GM21367 (cell line): ENCODE measurements around the gene TMEM238.

Experiments
- ATAC-seq: cut with Tn5 transposase; IDR thresholded peaks from one replicate; pipeline ENCODE4 v1.9.1; 2021; ENCODE audit not compliant: unreplicated experiment

Gene TMEM238

DNA sequence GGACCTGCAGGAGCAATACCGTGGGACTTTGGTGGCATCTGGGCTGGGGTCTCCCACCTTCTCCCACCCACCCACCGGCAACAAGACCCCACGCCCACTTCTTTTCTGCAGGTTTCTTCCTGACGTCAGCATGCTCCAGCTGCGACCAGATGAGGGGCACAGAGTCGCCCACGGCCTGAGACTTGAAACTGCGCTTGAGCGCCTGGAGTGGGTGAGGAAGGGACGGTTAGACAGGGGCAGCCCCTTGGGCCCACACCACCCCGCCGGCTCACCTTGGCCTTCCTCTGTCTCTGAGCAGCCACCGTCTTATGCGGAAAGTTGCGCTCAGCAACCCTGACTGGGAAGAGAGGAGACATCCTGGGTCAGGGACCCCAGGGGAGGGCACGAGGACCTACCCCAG, 23.2 kb downstream of the TMEM238 start:
- ATAC-seq = no peak

DNA sequence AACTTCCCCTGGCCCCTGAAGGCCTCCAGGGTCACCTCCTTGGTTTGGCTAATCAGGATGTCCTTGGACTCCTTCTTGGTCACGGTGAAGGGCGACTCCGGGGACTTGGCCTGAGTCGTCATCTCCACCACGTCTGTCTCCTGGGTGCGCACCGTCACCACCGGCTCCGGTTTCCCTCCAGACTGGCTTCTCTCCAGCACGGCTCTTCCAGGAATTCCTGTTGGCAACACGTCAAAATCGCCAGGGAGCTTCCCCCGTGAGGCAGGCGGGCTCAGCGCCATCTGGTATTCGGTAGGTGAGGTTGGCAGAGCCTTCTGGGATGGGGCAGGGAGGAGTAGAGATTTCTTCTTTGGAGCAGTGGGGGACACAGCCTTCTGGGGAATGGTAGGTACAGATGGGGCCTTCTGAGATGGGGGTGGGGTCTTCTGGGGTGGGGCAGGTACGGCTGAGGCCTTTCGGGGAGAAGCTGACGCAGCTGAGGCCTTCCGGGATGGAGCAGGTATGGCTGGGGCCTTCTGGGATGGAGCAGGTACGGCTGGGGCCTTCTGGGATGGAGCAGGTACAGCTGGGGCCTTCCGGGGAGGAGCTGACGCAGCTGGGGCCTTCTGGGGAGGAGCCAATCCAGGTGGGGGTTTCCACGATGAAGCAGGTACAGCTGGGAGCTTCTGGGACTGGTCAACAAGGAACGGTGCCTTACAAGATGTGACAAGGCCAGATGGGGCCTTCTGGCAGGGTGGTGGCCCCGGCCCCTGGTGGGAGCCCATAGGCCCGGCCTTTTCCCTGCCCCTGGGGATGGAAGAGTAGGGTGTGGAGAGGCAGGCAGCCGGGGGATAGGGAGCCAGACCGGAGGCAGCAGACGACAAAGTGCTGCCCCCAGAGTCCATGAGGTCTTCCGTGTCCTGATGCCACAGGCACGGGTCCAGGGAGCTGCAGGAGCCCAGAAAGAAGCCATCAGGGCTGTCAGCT, 24.9 kb downstream of the TMEM238 start:
- ATAC-seq = no peak

DNA sequence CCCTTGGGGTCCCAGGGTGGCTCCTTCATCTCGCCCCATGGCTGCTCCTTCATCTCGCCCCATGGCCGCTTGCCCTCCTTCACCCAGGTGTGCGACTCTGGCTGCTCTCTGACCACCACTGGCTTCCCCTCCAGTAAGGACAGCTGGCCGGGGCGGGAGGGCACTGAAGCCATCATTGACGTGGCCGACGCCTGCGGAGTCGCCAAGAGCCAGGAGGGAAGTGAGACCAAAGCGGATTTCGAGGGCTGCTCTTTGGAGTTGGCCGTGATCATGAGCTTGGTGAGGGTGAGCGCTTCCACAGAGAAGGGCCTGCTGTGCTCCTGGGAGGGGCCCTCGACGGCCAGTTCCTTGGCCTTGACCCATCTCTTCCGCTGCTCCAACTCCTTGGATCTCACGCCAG, 25.6 kb downstream of the TMEM238 start:
- ATAC-seq = no peak

DNA sequence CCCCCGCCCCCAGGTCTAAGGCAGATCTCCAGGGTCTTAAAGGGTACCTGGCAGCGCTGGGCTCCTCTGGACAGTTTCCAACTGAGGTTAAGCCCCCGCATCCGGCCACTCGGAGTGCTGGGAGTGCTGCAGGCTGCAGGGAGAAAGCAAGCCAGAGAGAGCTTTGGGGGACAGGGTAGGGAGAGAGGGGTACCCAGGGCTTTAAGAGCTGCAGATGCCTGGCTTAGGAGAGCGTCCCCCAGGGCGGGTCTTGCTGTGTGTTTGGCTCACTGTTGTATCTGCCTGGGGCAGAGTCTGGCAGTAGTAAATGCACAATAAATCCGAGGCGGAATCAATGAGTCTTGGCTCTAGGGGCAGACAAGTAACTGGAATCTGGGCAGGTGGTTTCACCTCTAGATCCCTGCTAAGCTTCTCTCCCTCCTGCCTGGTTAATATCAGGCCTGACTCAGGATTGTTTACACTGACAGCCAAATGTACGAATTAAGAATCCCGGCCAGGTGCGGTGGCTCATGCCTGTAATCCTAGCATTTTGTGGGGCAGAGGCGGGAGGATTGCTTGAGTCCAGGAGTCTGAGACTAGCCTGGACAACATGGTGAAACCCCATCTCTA, 28.8 kb downstream of the TMEM238 start:
- ATAC-seq = no peak

DNA sequence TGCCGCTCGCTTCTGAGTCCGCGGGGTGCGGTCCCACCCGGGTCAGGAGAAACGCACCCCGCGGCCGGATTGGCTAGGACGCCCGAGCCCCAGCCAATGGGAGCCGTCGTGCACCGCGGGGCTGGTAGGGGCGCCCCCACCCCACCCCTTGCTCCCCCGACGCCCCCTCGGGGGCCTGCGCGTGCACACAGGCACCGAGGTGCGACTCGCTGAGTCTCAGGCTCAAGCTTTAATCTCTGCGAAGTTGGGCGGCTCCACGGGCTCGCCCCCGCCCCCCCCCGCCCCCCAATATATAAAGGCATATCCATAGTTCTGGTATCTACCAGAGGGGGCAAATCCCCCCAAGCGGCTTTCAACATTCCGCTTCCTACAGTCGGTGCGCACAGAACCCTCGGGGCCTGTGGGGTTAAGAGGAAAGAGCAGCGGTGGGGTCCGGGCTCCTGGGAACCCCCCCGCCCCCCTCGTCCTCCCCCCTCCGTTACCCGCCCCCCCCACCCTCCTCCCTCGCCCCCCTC, 29.3 kb downstream of the TMEM238 start, which contains the start of gene COX6B2:
Gene COX6B2, minus strand, starts transcription at position 22 of the 515 bp plus-strand sequence. CDS start 198 bp downstream, outside the sequence.
- no peak for ATAC-seq

DNA sequence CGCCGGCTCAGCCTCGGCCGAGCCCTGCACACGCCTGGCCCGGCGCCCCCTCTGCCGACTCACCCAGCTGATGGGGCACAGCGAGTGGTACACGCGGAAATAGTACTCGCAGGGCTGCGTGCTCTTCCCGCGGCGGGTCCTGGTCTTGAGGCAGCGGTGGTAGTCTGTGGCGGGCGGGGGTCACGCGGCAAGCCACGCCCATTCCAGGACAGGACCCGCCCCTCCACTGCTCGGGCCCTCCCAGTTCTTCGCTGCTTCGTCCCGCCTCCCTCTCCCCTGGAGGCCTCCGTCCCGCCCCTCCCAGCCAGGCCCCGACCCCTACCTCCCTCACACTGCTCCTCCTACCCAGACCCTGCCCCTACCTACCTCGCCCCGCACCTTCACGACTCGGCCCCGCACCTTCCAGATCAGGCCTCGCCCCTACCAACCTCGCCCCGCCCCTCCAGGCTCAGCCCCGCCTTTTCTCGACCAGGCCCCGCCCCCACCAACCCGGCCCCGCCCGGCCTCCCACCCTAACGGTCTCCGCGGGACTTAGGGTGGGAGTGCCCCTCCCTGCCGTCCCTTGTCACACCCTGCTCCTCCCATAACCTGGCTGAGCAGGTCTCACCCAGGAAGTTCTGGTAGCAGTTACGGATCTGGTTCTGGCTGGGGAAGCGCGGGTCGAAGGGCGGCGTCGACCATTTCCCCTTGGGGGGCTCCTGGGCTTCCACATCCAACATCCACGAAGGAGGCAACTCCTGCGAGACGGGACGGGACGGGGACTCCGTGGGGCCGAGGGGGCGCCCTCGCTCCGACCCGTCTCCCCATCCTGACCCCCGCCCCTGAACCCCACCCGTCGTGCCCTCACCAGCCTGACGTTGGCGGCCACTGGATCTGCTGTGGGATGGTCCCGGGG, 30.0 kb downstream of the TMEM238 start:
- no peak for ATAC-seq

DNA sequence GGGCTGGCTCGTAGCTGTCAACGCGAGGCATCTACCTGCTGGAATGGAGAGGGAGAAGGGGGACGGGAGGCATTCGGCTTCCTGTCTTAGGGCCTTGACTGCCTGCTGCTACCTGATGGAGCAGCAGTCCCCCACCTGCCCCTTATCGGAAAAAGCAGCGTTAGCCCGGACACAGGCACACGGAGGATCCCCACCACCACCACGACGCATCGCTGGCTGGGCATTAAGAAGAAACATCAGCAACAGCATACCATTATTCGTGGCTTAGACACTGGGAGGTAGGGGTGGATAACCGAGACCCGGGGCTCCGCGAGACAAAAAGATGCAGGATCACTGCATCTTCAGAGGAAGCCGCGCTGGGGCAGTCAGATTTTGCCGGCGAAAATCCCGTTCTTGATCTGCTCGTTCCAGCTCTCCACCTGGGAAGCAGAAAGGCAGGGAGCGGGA, 30.7 kb downstream of the TMEM238 start:
- no peak for ATAC-seq

DNA sequence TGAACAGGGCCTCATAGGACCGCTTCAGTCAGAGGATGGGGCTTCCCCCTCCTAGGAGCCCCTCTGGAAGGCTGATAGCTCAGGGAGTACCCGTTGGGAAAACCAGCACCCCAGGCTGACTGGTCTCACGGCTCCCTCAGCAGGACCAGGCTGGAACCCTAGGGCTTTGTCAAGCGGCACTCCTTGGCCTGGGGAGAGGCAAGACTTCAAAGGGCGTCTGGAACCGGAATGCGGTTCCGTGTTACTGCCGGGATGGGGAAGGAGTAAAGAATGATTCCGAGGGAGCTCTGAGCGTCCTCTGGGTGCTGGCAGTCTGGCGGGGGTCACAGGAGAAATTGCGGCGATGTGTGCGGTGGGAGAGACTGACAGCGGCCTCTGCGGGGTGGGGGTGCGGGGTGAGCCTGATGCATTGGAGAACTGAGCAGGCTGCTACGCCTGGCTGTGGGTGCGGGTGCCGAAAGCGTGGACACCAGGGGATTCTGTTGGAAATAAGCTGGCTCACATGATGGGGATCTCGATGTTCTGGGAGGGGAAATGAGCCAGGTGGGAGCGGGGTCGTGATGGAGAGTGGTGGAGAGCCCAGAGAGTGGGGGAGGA, 31.4 kb downstream of the TMEM238 start:
- ATAC-seq = no peak

DNA sequence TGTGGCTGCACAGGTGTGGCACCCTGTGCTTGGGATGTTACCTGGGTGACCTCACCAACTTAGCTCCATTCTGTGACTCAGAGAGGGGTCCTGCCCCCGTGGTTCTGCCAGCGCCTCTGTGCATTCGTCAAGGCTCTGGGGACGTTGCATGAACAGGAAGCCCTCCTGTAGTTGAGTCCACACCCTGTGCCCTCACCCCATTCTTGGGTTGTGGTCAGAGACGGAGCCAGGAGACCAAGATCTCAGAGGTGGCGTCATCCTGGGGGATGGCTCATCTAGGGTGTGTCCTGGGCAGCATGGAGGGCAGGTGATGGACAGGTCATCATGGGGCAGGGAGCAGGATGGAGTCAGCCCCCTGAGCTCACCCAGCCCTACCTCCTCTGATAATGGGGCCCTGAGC, 32.1 kb downstream of the TMEM238 start:
- ATAC-seq = no peak

DNA sequence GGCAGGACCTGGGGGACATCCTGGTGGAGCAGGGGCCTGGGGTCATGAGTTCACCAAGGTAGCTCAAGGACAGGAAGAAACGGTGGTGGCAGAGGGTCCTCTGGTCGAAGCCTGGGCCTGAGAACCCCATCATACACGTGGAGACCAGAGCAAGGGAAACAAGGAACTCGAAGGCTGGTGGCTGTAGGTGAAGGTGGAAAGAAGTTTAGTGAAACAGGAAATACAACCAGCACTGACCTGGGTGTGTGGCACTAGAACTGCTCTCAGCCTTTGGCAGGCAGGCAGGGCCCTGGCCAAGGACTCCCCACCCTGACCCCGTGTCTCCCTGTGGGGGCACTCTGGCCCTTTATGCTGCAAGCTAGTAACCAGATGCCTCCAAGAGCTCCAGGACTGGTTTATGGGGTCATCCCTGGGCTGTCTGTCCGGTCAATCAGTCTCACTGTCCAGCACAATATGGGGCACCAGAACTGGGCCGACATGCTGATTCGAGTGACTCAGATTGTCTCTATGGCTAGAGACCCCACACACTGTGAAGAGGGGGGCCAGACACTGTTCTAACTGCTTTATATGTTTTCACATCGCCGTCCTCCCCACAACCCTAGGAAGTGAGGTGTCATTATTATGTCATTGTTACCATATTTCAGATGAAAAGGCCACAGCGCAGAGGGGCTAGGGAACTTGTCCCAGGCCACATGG, 33.3 kb downstream of the TMEM238 start:
- ATAC-seq = no peak

DNA sequence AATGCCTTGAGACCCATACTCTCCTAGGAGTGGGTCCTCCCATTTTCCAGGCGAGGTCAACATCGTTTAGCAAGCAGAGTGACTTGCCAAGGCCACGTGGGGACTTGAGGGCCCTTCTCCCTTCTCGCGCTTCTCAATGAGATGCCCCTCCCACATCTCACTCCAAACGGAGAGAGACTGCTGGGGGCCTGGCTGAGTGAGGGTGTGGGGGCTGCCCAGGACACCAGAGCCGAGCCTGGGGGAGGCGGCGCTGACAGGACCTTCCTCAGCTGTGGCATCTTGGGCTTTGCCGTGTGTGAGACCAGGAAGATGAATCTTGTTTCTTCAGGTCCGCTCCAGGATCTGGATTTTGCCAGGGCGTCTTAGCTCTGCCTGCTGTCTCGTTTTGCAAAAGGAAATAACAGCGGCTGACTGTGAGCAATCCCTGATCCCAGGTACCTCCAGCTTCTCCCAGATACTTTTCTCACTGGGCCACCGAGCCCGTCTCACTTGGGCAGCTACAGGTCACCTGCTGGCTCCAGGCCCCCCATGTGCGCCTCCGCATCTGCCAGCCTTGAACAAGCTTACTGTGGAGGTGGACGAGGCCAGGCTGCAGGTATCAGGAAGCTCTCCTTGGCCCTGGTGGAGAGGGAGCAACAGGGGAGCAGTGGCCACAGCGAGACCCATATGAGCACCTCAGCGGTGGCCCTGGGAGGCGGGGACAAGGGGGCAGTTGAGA, 35.6 kb downstream of the TMEM238 start:
- no peak for ATAC-seq

DNA sequence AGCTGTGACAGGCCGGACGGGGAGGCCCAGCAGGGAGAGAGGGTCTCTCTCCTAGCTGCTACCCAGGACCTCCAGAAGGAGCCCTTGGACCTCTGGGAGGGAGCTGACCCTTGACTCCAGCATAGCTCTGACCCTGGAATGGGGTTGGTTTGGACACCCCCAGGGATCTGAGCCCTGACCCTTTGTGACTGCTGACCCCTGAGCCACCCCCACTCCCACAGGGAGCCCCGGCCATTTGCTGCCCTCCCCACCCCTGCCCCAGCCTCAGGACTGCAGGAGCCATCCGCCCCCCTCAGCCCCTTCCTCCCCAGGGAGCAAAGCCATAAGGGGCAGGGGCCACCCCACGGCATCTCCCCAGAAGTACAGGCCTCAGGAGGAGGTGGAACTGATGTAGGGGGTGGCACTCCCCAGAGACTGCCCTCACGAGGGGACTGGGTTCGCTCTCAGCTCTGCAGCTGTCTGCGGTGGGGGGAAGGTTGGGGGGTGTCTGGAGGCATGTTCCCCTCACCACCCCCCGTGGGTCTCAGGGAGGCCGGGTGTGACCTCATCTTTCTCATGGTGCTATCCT, 36.6 kb downstream of the TMEM238 start:
- ATAC-seq = no peak

DNA sequence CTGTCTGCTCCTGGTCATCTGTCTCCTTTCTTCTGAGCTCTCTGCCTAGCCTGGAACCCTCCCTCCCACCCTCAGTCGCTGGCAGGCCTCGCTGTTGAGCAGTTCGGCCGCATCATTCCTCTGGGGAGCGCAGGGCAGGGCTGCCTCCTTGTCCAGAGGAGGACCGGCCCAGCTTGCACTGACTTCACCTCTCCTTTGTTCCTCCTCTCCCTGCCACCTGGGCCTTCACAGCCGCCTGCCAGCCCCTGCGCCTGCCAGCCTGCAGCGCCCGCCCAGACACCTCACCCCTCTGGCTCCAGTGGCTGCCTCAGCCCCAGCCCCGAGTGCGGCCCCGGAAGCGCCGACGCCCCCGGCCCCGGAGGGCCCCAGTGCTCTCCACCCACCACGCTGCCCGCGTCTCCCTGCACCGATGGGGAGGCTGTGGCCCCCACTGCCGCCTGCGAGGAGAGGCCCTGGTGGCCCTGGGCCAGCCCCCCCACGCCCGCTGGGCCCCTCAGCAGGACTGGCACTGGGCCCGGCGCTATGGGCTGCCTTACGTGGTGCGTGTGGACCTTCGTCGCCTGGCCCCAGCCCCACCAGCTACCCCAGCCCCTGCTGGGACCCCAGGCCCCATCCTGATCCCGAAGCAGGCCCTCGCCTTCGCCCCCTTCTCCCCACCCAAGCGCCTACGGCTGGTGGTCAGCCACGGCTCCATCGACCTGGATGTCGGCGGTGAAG, 37.2 kb downstream of the TMEM238 start:
- no peak for ATAC-seq

DNA sequence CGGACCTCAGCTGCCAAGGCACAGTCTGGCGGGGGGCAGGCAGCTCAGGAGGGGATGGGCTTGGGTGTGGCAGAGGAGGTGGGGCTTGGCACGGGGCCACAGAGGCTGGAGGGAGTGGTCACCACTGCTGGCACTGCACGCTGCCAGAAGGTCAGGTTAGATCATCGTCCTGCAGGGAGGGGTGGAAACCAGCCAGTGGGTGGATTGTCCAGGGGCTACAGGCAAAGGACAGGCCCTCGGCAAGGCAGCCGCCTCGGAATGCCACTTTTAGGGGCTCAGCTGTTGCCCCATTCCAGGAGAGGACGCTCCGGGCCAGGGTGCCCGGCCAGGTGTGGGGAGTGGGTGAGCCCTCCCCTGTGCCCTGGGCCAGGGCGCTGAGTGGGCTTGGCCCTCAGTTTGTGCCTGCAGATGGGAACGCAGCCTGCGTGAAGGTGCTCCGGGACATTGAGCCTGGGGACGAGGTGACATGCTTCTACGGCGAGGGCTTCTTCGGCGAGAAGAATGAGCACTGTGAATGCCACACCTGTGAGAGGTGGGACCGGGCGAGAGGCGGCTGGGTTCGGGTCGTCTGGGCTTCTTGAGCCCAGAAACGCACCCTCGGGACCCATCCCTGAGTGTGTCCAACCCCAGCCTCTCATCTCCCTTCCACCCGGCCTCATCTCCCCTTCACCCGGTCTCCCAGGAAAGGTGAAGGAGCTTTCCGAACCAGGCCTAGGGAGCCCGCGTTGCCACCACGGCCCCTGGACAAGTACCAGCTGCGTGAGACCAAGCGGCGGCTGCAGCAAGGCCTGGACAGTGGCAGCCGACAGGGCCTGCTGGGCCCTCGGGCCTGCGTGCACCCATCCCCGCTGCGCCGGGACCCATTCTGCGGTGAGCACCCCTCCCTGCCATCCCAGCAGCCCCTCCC, 38.0 kb downstream of the TMEM238 start:
- ATAC-seq = no peak

DNA sequence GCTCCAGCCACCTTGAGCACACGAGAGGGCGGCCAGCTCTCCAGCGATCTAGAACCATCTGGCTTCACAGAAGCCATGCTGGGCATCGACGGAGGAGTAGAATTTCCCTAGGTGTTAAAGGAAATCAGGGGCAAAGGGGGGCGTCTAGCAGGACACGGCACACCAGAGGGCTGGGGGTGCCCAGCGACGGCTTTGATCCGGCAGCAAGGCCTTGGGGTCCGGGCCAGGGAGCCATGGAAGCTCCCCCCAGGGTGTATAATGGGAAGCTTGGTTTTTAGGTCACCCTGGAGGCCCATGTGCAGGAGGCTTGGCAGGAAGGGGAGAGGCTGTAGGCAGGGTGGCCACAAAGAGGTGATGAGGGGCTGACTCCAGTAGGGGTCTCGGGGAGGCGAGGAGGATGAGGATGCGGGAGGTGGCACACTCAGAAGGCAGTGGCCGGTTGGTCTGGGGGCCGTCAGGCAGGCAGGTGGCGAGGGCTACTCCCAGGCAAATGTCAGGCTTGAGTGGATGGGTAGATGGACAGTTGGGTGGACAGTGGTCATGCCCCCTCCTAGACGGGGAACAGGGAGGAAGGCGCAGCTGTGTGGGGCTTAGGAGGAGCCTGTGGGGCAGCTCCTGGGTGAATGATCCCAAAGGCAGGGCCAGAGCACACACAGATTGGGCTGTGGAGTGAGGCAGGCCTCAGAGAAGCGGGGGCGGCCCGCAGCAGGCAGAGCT, 38.8 kb downstream of the TMEM238 start:
- ATAC-seq = no peak

DNA sequence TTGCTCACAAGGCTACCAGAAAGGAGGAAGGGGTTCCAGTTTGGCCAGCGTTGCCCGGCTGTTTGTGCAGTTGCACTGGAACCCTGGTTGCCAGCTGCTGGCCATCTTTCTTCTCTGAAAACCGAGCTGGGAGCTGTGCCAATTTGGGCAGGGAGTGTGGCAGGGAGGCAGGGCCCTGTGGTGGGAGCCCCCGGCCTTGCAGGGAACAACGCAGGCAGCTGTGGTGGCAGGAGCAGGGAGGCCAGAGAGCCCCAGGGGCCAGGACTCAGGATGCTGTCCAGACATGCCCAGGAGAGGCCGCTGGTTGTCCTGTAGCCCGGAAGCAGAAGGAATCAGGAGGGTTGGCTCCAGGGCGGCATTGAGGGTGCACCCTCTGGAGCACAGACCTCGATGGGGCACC, 39.6 kb downstream of the TMEM238 start:
- ATAC-seq = no peak
